Mesenchymal stem cell (in vitro differentiated cells and primary cell): ENCODE data around the gene NECAP2.
A peak's percentile ranks its signal among the peaks of the same experiment; 100 is the strongest.

Experiments used
- DNase-seq: peaks from one replicate; pipeline ENCODE4 v3.0.0-alpha.2; 2013
- H2AFZ ChIP-seq: one replicate; pipeline ENCODE4 v1.6.1; 2013; ENCODE audit warnings: low read depth, mild to moderate bottlenecking, control low read depth, inconsistent platforms, low read length, moderate library complexity
- H2AK5ac ChIP-seq: 2 replicates; pipeline ENCODE4 v1.6.1; 2013; ENCODE audit warnings: low read length, moderate library complexity, mild to moderate bottlenecking, inconsistent platforms; ENCODE audit not compliant: severe bottlenecking
- H2BK120ac ChIP-seq: one replicate; pipeline ENCODE4 v1.6.1; 2013; ENCODE audit warnings: low read depth, mild to moderate bottlenecking, inconsistent platforms, low read length, moderate library complexity
- H2BK12ac ChIP-seq, 2 experiments: one replicate each; pipeline ENCODE4 v1.6.1; 2013; ENCODE audit warnings: inconsistent platforms in 2 of 2, low read length in 2 of 2, mild to moderate bottlenecking in 2 of 2, moderate library complexity in 2 of 2, control low read depth in 1 of 2
- H2BK15ac ChIP-seq: one replicate; pipeline ENCODE4 v1.6.1; 2013; ENCODE audit warnings: mild to moderate bottlenecking, low read depth, inconsistent platforms; ENCODE audit not compliant: poor library complexity, severe bottlenecking
- H2BK5ac ChIP-seq: 2 replicates; pipeline ENCODE4 v1.6.1; 2013; ENCODE audit warnings: low read depth, mild to moderate bottlenecking, low read length, control low read depth, inconsistent platforms; ENCODE audit not compliant: poor library complexity, severe bottlenecking
- H3K14ac ChIP-seq, 2 experiments: one replicate each; pipeline ENCODE4 v1.6.1; 2013; ENCODE audit warnings: inconsistent platforms in 2 of 2, low read length in 2 of 2, control low read depth in 1 of 2, mild to moderate bottlenecking in 1 of 2, moderate library complexity in 1 of 2
- H3K18ac ChIP-seq, 2 experiments: one replicate each; pipeline ENCODE4 v1.6.1; 2013; ENCODE audit warnings: inconsistent platforms in 2 of 2, low read length in 2 of 2, control low read depth in 1 of 2, low read depth in 1 of 2, mild to moderate bottlenecking in 1 of 2
- H3K23ac ChIP-seq, 2 experiments: one replicate each; pipeline ENCODE4 v1.6.1; 2013; ENCODE audit warnings: inconsistent platforms in 2 of 2, low read length in 2 of 2, mild to moderate bottlenecking in 2 of 2, moderate library complexity in 2 of 2, control low read depth in 1 of 2
- H3K27ac ChIP-seq: 2 replicates; pipeline ENCODE4 v1.5.1; 2013; ENCODE audit warnings: mild to moderate bottlenecking, moderate library complexity, low read length, control low read depth, inconsistent platforms; ENCODE audit not compliant: poor library complexity, severe bottlenecking
- H3K27me3 ChIP-seq, 2 experiments: 2 replicates each; pipeline versions ENCODE4 v1.6.1 to v1.7.0; 2013; ENCODE audit warnings: low read length in 2 of 2, mild to moderate bottlenecking in 2 of 2, moderate library complexity in 2 of 2, control low read depth in 1 of 2, inconsistent platforms in 1 of 2; ENCODE audit not compliant: control insufficient read depth in 1 of 2, insufficient read depth in 1 of 2
- H3K36me3 ChIP-seq, 2 experiments: 2 replicates each; pipeline versions ENCODE4 v1.6.1 to v1.7.0; 2013; ENCODE audit warnings: low read length in 2 of 2, control low read depth in 1 of 2, inconsistent platforms in 1 of 2, low read depth in 1 of 2, mild to moderate bottlenecking in 1 of 2; ENCODE audit not compliant: insufficient read depth in 2 of 2, control insufficient read depth in 1 of 2
- H3K4ac ChIP-seq, 2 experiments: one replicate each; pipeline ENCODE4 v1.6.1; 2013; ENCODE audit warnings: inconsistent platforms in 2 of 2, low read length in 2 of 2, mild to moderate bottlenecking in 2 of 2, moderate library complexity in 2 of 2, control low read depth in 1 of 2, low read depth in 1 of 2
- H3K4me1 ChIP-seq: 2 replicates; pipeline ENCODE4 v1.6.1; 2013; ENCODE audit warnings: low read depth, low read length, control low read depth; ENCODE audit not compliant: control insufficient read depth, insufficient read depth
- H3K4me2 ChIP-seq: 2 replicates; pipeline ENCODE4 v1.6.1; 2013; ENCODE audit warnings: low read length, mild to moderate bottlenecking, inconsistent platforms; ENCODE audit not compliant: poor library complexity, severe bottlenecking
- H3K4me3 ChIP-seq, 2 experiments: 2 replicates each; pipeline versions ENCODE4 v1.5.1 to v1.7.0; 2013; ENCODE audit warnings: low read length in 2 of 2, mild to moderate bottlenecking in 2 of 2, control low read depth in 1 of 2, low read depth in 1 of 2; ENCODE audit not compliant: insufficient read depth in 1 of 2
- H3K79me1 ChIP-seq: replicated peaks from 2 replicates; pipeline ENCODE4 v1.6.1; 2013; ENCODE audit warnings: mild to moderate bottlenecking, control low read depth, low read length, inconsistent platforms; ENCODE audit not compliant: poor library complexity, severe bottlenecking
- H3K9ac ChIP-seq: 2 replicates; pipeline ENCODE4 v1.7.0; 2013; ENCODE audit warnings: mild to moderate bottlenecking, low read length, moderate library complexity
- H3K9me3 ChIP-seq: 2 replicates; pipeline ENCODE4 v1.7.0; 2013; ENCODE audit warnings: mild to moderate bottlenecking, low read length; ENCODE audit not compliant: control insufficient read depth
- H4K8ac ChIP-seq: one replicate; pipeline ENCODE4 v1.6.1; 2013; ENCODE audit warnings: inconsistent platforms, mild to moderate bottlenecking, low read length, moderate library complexity
- H4K91ac ChIP-seq: one replicate; pipeline ENCODE4 v1.6.1; 2013; ENCODE audit warnings: mild to moderate bottlenecking, low read length, inconsistent platforms
- WGBS: methylation state at CpG from one replicate; pipeline ENCODE4 v1.1.7; 2013; ENCODE audit warnings: mixed read lengths; 5-methylcytosine and 5-hydroxymethylcytosine counted together

NECAP2 gene

DNA sequence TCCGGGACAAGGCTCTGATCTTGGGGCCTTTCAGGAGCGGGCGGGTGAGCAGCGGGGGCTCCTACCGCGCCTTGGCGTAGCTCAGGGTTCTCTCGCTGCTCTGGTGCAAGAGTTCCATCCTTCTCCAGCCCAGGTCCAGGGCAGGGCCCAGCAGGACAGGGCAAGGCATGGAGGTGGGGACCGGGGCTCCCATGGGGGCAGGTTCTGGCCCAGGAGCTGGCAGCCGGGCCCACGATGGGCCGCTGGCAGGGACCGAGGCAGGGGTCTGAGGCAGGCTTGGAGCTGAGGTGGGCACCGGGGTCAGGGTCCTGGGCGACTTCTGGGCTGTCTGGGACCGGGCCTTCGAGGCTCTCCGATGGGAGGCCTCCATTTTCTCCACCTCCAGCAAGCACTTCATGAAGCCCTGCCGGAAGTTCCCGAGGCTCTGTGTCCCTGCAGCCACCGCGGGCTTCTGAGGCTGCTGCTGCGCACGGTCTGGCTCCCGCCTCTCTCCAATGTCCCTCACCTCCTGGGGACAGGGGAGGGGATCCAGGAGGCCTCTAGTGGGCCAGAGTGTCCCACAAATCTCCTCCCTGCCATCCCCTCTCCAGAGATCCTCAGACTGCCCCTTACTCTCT, 30.9 kb upstream of the NECAP2 start:
- no peaks in the 10 kb centered on the region for H3K4me1 ChIP-seq
- H2BK5ac ChIP-seq = no peak overlapping the region
- H4K91ac ChIP-seq = no peak overlapping the region
- H2BK15ac ChIP-seq = no peak overlapping the region
- no peak overlapping the region for H4K8ac ChIP-seq
- no peak overlapping the region for H3K4me3 ChIP-seq
- no peak overlapping the region for H2BK120ac ChIP-seq
- WGBS = 82% methylated on average over 20 of the region's 25 CpGs
- H2AFZ ChIP-seq = no peak overlapping the region
- no peak overlapping the region for H3K4ac ChIP-seq
- peaks cover 0 to 22% of the 10 kb centered on the region in 2 experiments for H3K27me3 ChIP-seq
- DNase-seq = no peak
- H3K23ac ChIP-seq = no peak overlapping the region
- no peak overlapping the region for H2AK5ac ChIP-seq
- H3K9me3 ChIP-seq = no peaks in the 10 kb centered on the region
- H2BK12ac ChIP-seq = no peak overlapping the region
- H3K36me3 ChIP-seq = no peaks in the 10 kb centered on the region
- H3K18ac ChIP-seq = no peak overlapping the region
- no peak overlapping the region for H3K9ac ChIP-seq
- no peak overlapping the region for H3K4me2 ChIP-seq
- H3K79me1 ChIP-seq = no peaks in the 10 kb centered on the region
- H3K27ac ChIP-seq = no peak overlapping the region
- no peak overlapping the region for H3K14ac ChIP-seq

GRCh38 chr1:16410803-16411202, 29.7 kb upstream of the NECAP2 start:
- H3K23ac ChIP-seq = no peak overlapping the region
- H2BK12ac ChIP-seq = no peak overlapping the region
- no peak overlapping the region for H4K8ac ChIP-seq
- no peak overlapping the region for H2BK5ac ChIP-seq
- H2BK15ac ChIP-seq = no peak overlapping the region
- H2AFZ ChIP-seq = no peak overlapping the region
- no peak overlapping the region for H3K4ac ChIP-seq
- no peak for DNase-seq
- H2BK120ac ChIP-seq = no peak overlapping the region
- H3K27ac ChIP-seq = no peak overlapping the region
- H3K18ac ChIP-seq = no peak overlapping the region
- no peak overlapping the region for H3K9ac ChIP-seq
- H3K9me3 ChIP-seq = no peaks in the 10 kb centered on the region
- no peak overlapping the region for H3K14ac ChIP-seq
- H3K27me3 ChIP-seq = peaks cover 0 to 22% of the 10 kb centered on the region in 2 experiments
- H3K4me3 ChIP-seq = no peak overlapping the region
- H2AK5ac ChIP-seq = no peak overlapping the region
- H3K36me3 ChIP-seq = no peaks in the 10 kb centered on the region
- H3K4me1 ChIP-seq = no peaks in the 10 kb centered on the region
- 98% methylated on average over 5 of the region's 5 CpGs for WGBS
- no peak overlapping the region for H3K4me2 ChIP-seq
- H3K79me1 ChIP-seq = no peaks in the 10 kb centered on the region
- H4K91ac ChIP-seq = no peak overlapping the region

- Histone ChIP-seq H3K4ac (no peak overlapping the region), H3K27ac (no peak overlapping the region), H2BK12ac (no peak overlapping the region), H3K4me1 (no peaks in the 10 kb centered on the region), H4K91ac (no peak overlapping the region), H4K8ac (no peak overlapping the region), H2BK15ac (no peak overlapping the region), H2AFZ (no peak overlapping the region), H3K9ac (no peak overlapping the region), H3K27me3 (peaks cover 0 to 16% of the 10 kb centered on the region in 2 experiments), H3K18ac (no peak overlapping the region), H3K4me2 (no peak overlapping the region), H3K9me3 (no peaks in the 10 kb centered on the region), H2BK120ac (no peak overlapping the region), H2AK5ac (no peak overlapping the region), H3K79me1 (no peaks in the 10 kb centered on the region), H3K4me3 (no peak overlapping the region), H3K36me3 (no peaks in the 10 kb centered on the region), H3K14ac (no peak overlapping the region), H3K23ac (no peak overlapping the region), H2BK5ac (no peak overlapping the region)
- 98% methylated on average over 2 of the region's 3 CpGs for WGBS
- no peak for DNase-seq
These were observed 27.3 kb upstream of the NECAP2 start for GRCh38 chr1:16413191-16413590.

- no peak overlapping the region for H3K23ac ChIP-seq
- H3K18ac ChIP-seq = no peak overlapping the region
- H3K4me1 ChIP-seq = no peaks in the 10 kb centered on the region
- peaks cover 15 to 34% of the 10 kb centered on the region in 2 experiments for H3K27me3 ChIP-seq
- no peak overlapping the region for H4K91ac ChIP-seq
- no peak overlapping the region for H2AK5ac ChIP-seq
- H3K79me1 ChIP-seq = no peaks in the 10 kb centered on the region
- H3K27ac ChIP-seq = no peak overlapping the region
- H2BK12ac ChIP-seq = no peak overlapping the region
- no peaks in the 10 kb centered on the region for H3K9me3 ChIP-seq
- WGBS = 84% methylated on average over 7 of the region's 7 CpGs
- no peak overlapping the region for H4K8ac ChIP-seq
- no peak overlapping the region for H3K4me3 ChIP-seq
- H3K4ac ChIP-seq = no peak overlapping the region
- H3K4me2 ChIP-seq = no peak overlapping the region
- H2AFZ ChIP-seq = no peak overlapping the region
- H2BK5ac ChIP-seq = no peak overlapping the region
- H3K9ac ChIP-seq = no peak overlapping the region
- no peaks in the 10 kb centered on the region for H3K36me3 ChIP-seq
- no peak overlapping the region for H3K14ac ChIP-seq
- DNase-seq = peak; percentile 46
- no peak overlapping the region for H2BK15ac ChIP-seq
- H2BK120ac ChIP-seq = no peak overlapping the region
These were observed 21.6 kb upstream of the NECAP2 start for GRCh38 chr1:16418823-16419425.
